Endothelial cell of hepatic sinusoid (primary cell): Measurements from ENCODE around the gene ZNF597.

Experiments
- in situ Hi-C: cut with HindIII; loops from 2 replicates; pipeline ENCODE4 v1.10.0; 2017; ENCODE audit warnings: low sequenced_read_pairs

The ZNF597 gene

GRCh38 chr16:3443108-3444031 lies at the start of gene ZNF597, which contains the start of gene NAA60:
TSS of gene ZNF597 (minus strand) at chr16:3443504. CDS start at chr16:3443153, 351 bp downstream.
TSS of gene NAA60 (plus strand) at chr16:3443680. CDS start at chr16:3476228, 32,548 bp downstream.
- in situ Hi-C loops, result no loop called here

DNA sequence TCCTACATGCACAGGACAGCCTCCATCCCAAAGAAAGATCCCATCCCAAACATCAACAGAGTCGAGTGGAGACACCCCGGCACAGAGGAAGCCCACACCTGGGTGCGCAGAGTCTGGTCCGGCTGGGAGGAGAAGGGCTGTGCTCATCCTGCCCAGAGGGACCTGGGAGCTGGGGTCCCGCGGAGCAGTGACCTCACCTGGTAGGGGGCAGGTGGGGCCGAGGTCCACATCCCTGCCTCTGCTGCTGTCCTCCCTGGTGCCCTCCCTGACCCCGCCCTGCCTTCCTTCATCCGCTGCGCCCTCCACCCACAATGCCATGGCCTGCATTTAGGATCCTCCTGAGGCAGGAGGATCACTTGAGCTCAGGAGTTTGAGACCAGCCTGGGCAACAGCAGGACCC lies 49.1 kb upstream of the ZNF597 start:
- in situ Hi-C loops, result no loop called here

DNA sequence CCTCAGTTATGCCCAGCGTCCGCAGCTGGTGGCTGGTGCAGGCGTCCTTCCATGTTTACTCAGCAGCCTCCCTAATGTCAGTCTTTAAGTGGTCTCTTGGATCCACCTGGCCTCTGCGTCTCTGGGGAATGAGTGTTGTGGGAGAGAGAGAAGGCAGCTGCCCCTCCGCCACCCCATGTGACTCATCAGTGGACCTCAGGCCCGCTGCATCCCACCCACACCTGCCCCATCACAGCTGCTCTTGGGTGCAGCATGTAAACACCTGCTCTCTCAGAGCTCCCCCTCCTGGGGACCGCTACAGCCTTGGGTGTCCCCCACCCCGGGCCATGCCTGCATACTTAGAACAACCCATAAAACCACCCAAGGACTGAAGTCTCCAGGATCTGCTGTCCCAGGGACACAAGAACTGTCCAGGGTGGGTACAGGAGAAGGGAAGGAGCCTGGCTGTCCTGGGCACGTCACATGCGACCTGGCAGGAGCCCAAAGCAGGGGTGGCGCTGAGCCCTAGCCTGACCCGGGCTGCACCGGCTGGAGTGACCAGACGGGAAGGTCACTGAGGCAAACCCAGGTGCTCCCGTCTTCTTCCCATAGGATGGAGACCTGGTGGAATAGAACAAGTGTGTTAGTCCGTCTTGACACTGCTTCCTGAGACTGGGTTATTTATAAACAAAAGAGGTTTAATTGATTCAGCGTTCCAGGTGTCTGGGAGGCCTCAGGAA lies 47.8 kb upstream of the ZNF597 start:
- in situ Hi-C loops, result no loop called here

DNA sequence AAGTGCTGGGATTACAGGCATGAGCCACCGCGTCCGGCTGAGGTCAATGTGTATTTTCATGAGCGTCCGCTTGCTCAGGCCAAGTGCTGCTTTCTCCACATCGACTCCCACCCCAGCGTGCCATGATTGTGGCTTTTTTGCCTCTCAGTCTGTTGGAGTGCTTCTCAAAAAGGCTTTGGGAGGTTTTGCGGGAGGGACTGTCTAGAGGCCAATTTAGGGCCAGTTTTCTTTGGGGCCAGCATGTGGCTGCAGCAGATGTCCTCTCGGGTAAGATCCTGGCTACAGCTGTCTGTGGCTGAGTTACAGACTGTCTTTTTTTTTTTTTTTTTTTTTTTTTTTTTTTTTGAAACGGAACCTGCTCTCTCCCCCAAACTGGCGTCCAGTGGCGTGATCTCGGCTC lies 45.5 kb upstream of the ZNF597 start:
- in situ Hi-C loops, result no loop called here

DNA sequence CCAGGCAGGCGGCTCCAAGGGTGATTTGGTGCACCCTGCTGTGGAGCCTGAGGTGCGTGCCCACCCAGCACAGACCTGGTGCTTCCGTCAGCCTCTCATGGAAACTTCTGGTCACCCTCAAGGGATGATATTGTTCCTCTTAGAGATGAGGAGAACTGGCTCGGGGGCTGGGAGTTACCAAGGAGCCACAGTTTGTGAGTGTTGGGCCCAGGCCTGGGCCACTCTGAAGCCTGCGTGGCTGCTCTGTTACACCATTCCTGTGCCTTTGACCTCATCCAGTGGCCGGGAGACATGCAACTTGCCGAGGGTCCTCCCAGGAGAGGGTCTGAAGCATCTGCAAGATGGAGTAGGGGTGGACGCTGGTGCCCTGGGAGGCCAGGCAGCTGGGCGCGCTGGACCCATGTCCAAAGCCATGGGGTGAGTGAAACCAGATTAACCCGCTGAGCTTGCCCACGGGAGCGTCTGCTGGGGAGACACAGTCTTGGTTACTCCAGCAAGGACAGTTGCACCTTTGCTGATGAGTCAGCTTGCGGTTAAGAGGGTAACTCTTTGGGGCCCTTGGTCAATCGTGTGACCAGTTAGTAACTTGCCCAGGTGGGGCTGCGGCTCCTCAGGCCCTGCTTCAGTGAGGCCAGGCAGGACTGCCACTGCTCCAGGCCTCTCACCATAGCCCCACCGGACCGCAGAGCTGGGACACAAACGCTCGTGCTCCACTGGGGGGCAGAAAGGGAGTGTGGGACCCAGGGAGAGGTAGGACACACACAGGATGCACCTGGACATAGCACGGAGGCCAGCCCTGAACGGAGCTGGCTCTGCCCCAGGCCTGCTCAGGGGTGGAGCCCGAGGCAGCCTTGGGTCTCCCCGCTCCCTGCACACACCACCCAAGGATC lies 44.5 kb upstream of the ZNF597 start:
- in situ Hi-C loops, result no loop called here

DNA sequence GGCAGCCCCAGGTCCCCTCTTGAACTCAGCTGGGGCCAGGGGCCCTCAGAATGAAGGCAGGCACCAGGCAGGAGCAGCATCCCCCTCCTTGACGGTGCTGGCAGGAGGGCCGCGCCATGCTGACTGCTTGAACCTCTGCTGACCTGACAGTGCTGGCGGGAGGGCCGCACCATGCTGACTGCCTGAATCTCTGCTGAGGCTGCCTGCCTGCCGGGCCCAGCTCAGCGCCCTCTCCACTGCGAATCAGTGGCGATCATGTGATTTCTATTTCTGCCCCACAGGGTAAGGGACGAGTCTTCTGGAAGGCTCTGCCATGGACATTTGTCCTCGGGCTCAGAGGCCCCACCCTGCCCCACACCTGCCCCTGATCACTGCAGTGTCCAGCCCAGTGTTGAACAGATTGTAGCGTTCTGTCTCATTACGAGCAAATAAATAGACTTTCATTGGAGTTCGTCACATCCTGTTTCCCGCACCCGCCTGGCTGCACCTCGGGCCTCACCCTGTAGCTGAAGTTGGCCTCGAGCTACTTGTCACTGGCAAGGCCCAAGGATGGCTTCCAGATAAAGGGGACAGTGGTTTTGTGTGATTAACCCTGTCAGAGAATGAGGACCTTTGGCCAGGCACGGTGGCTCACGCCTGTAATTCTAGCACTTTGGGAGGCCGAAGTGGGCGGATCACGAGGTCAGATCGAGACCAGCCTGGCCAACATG lies 43.4 kb upstream of the ZNF597 start:
- in situ Hi-C loops, result no loop called here

GRCh38 chr16:3485821-3486505 lies 42.7 kb upstream of the ZNF597 start:
- in situ Hi-C loops, result no loop called here

GRCh38 chr16:3485097-3485745 lies 41.9 kb upstream of the ZNF597 start:
- in situ Hi-C loops, result no loop called here

- in situ Hi-C loops, result no loop called here
Measured at GRCh38 chr16:3484318-3485096, 41.2 kb upstream of the ZNF597 start.

DNA sequence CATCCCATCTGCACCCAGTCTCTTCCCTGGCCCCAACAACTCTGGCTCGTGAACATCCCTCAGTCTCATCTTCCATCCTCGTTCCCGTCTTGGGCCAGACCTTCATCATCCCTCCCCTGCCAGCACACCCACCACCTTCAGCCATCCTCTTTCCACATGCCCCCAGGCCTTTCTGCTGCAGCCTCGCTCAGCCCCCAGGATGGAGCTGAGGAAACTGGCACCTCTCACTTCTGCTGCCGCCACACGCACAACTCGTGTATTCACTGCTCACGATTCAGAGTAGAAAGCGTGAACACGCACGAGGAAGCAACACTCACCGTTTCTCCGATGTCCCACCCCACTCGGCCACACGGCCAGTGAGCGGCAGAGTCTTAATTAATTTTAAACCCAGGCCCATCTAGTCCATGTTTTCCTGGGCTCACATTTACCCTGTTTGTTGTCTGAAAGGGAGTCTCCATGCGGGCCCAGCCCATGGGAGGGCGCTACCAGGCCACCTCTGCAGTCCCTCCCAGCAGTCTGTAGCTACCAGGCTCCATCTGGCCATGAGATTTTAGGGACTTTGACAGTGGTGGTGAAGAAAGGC lies 39.4 kb upstream of the ZNF597 start:
- in situ Hi-C loops, result no loop called here

DNA sequence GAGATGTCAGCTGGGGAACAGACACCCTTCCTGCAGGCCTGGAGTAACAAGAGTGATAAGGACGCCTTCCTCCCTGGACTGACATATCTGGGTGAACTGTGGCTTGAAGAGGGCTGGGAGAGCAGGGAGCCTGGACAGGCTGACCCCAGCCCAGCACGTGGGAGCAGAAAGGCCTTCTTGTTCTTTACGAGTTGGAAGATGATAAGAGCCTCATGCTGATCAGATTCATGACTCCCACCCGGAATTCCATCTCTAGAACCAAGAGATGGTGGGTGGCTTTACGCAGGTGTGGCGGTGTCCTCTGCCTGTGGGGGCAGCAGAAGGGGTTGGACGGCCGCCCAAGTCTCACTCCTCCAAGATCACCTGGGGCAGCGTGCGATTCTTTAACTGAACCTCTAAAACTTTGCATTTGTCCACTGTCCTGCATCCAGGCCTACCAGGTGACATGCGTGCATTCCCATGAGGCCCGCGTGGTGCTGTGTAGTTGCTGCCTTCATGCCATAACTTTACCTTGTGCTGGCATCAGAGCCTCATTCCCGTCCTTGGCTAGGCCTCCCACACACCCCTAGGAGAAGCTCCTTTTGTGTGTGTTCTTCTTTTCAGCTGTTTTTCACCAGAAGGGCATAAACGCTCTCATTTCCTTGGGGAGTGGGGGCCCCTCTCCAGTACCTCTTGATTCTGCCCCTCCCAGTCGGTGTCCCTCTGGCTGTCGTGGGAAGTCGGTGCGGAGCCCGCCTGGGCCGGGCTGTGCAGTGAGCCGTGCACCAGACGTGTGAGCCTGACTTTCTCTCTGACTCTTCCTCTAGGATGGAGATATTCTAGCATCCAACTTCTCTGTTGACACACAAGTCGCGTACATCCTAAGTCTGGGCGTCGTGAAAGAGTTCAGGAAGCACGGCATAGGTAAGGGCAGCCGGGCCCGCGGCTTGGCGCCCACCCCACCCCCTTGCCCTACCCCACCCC lies 38.7 kb upstream of the ZNF597 start:
- in situ Hi-C loops, result no loop called here

DNA sequence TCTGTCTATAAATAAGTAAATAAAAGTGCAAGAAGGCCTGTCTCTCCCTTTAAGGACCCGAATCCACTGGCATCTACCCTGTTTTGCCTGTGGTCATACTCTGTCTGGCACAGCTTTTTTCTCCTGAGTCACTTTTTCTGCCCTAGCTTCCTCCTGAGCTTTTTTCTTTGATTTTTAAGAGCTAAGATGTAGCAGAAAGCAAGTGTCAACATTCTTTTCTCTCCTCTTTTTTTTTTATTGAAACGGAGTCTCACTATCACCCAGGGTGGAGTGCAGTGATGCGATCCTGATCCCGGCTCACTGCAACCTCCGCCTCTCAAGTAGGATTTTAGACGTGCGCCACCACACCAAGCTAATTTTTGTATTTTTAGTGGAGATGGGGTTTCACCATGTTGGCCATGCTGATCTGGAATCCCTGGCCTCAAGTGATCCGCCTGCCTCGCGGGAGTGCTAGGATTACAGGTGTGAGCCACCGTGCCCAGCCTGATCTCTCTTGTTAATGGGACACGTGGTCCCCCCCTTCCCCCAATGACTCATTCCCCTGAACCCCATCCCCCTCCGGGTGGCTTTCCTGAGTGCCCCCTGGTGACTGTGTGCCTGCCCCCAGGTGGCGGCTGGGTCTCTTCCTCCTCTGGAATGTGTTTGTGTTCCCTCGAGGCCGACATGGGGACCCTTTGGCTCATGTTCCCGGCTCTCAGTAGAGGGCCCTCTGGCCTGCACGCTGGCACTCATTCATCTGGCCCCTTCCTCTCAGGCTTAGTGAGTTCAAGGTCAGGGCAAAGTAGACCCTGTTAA lies 37.8 kb upstream of the ZNF597 start:
- in situ Hi-C loops, result no loop called here

DNA sequence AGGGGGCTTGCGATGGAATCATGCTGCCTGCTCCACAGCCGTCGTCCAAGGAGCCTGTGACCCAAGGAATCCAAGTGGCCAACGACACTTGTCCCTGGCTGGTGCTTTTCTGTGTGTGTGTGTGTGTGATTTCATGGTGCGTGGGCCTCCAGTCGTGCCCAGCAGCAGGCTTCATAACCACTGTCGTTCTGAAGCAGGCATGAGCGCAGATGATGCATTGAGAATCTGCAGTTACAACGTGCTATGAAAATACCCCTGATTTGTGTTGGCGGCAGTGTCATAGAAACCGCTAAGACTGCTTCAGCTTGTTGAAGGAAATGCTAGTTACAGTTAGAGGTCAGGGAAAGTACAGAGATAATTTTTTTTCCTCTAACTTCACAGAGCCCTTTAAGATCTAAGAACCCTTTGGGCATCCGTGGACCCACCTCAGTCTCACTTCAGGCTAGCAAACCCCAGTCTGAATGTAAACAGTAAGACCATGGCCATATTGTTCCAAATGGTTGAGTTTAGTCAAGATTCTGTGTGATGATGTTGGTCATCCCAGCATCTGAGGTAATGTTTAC lies 36.4 kb upstream of the ZNF597 start:
- in situ Hi-C loops, result no loop called here

DNA sequence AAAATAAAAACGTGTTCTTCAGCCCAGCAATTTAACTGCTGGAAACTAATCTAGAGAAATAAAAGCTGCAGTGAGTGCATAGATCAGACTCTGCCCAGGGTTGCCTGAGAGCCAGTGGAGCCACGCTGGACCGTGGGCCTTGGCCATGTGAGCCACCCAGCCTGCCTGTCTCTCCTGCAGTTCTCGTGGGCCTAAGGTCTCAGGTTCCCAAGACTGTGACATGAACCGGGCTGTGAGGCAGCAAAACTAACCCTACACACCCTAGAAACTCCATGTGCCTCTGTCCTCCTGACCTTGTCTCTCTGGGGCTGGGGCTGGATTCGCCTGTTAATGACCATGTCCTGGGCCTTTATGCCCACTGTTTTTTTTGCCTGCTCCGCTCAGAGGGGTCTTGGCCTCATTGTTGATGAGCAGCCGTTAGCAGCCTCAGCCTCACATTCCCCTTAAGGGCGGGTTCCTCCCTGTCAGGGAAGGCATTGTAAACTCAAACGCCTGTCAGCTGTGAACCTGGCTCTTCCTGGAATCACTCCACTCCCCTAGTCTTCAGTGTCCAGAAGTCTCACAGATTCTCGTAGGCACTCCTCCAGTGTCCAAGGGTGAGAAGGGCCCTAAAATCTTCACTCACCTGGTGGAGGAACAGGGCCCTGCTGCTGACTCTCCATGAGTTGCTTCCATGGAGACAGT lies 35.1 kb upstream of the ZNF597 start:
- in situ Hi-C loops, result no loop called here

DNA sequence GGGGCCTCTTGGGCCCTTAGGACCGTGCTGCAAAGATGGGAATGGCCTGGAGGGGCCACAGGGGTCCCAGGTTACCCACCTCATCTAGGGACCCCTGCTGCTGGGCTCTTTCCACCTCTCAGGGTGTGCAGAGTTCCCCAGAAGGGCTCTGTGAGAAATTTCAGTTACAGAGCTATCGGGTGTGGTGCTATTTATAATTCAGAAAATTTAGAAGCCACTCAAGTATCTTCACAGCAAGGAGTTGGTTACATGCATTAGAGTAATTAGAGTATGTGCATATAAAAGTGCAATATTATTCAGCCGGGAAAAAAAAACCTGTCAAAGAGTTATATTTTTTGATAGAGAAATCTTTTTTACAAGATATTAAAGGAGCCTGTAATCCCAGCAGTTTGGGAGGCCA lies 33.1 kb upstream of the ZNF597 start:
- in situ Hi-C loops, result no loop called here
